Activated CD4-positive, alpha-beta memory T cell treated with anti-CD3 and anti-CD28 coated beads, Interleukin-2, amount 10 ng/mL, durations not matched to agents 7 days and 5 days (primary cell): ENCODE data around the gene NUDT5. TPM values are rescaled to one million over a fixed set of nuclear protein-coding genes. Genes with fewer than 3 reads are reported as not detected.
"Not testable (repeated sequence)": the region's sequence is repeated elsewhere in the genome, so short reads cannot be mapped to it uniquely, and the experiment has no call there.

Experiments used
- CTCF ChIA-PET: fragments of 350-600 bp; sonication (Branson Sonifier 250); formaldehyde crosslinking; loops from one replicate; lab custom pipeline; 2021; ENCODE audit warnings: antibody characterized with exemption, inconsistent platforms; lab: Charles Lee
- POLR2A ChIA-PET: fragments of 350-600 bp; sonication (Branson Sonifier 250); formaldehyde crosslinking; loops from one replicate; lab custom pipeline; 2021; ENCODE audit warnings: antibody characterized with exemption; lab: Charles Lee
- DNase-seq: peaks from one replicate; pipeline ENCODE4 v3.0.0-alpha.2; 2020
- H3K27ac Mint-ChIP-seq: one replicate; pipeline ENCODE4 v1.8.0; 2021; ENCODE audit warnings: mild to moderate bottlenecking, mixed read lengths
- H3K27me3 Mint-ChIP-seq: one replicate; pipeline ENCODE4 v1.8.0; 2021; ENCODE audit warnings: mixed read lengths
- H3K36me3 Mint-ChIP-seq: one replicate; pipeline ENCODE4 v1.8.0; 2021; ENCODE audit warnings: low read depth, mixed read lengths
- H3K4me1 Mint-ChIP-seq: one replicate; pipeline ENCODE4 v1.8.0; 2021; ENCODE audit warnings: mixed read lengths
- H3K4me3 Mint-ChIP-seq: one replicate; pipeline ENCODE4 v1.8.0; 2021; ENCODE audit warnings: mild to moderate bottlenecking, mixed read lengths
- H3K9me3 Mint-ChIP-seq: one replicate; pipeline ENCODE4 v1.8.0; 2021; ENCODE audit warnings: mixed read lengths
- total RNA-seq, 2 experiments: library from RNA; stranded (reverse); gene quantifications; one replicate each; pipeline ENCODE4 v1.2.3, GENCODE V29; 2021

Gene NUDT5
- 10 to 100 TPM; 91.6 to 91.7 TPM for total RNA-seq

GRCh38 chr10:12195603-12196506 lies at the start of gene NUDT5, which contains the start of gene CDC123:
Gene NUDT5 (minus strand): TSS chr10:12195891. CDS start chr10:12186291, 9,600 bp downstream.
Gene CDC123 (plus strand): TSS chr10:12196188. CDS start chr10:12196246, 58 bp downstream.
- H3K36me3 Mint-ChIP-seq, result peaks cover 51% of the 10 kb centered on the region
- CTCF ChIA-PET, result interaction anchor here (0.6 to 1.8 kb wide), 10 partner anchors 14 to 461 kb away, joined by 3 to 16 read pairs (median 4); partner anchors contain the start of gene UPF2
- peak within 1 kb of the TSS; percentile 99 for H3K27ac Mint-ChIP-seq
- H3K27me3 Mint-ChIP-seq, result no peaks in the 10 kb centered on the region
- H3K4me1 Mint-ChIP-seq, result peaks cover 64% of the 10 kb centered on the region
- POLR2A ChIA-PET, result interaction anchor here (0.6 to 3.1 kb wide), 23 partner anchors 9 to 514 kb away, joined by 3 to 52 read pairs (median 5); partner anchors contain the start of genes DHTKD1 and UPF2
- H3K9me3 Mint-ChIP-seq, result no peaks in the 10 kb centered on the region
- peak within 1 kb of the TSS; percentile 89 for H3K4me3 Mint-ChIP-seq
- peak; percentile 90 for DNase-seq

GRCh38 chr10:12243864-12244620 lies 48.4 kb upstream of the NUDT5 start:
- H3K27ac Mint-ChIP-seq, result peak overlapping the region; percentile 6
- no peak for DNase-seq
- no peak overlapping the region for H3K4me3 Mint-ChIP-seq
- no peaks in the 10 kb centered on the region for H3K9me3 Mint-ChIP-seq
- POLR2A ChIA-PET, result no interaction called here
- peaks cover 56% of the 10 kb centered on the region for H3K36me3 Mint-ChIP-seq
- H3K4me1 Mint-ChIP-seq, result peaks cover 30% of the 10 kb centered on the region
- CTCF ChIA-PET, result interaction anchor here (0.6 to 0.7 kb wide), 3 partner anchors 66 to 341 kb away, joined by 3 to 4 read pairs (median 3); no protein-coding TSS in a partner anchor
- no peaks in the 10 kb centered on the region for H3K27me3 Mint-ChIP-seq

- Mint-ChIP-seq H3K4me3 (no peak overlapping the region), H3K36me3 (peaks cover 67% of the 10 kb centered on the region)
Measured at GRCh38 chr10:12241810-12242529, 46.3 kb upstream of the NUDT5 start.

GRCh38 chr10:12238821-12239220 lies 43.1 kb upstream of the NUDT5 start:
- H3K36me3 Mint-ChIP-seq, result peaks cover 69% of the 10 kb centered on the region
- H3K27me3 Mint-ChIP-seq, result no peaks in the 10 kb centered on the region
- no peak overlapping the region for H3K4me3 Mint-ChIP-seq
- H3K27ac Mint-ChIP-seq, result no peak overlapping the region
- peaks cover 27% of the 10 kb centered on the region for H3K4me1 Mint-ChIP-seq
- no peaks in the 10 kb centered on the region for H3K9me3 Mint-ChIP-seq
- ChIA-PET CTCF (interaction anchor here (0.7 kb wide), 1 partner anchor 24 kb away, joined by 3 read pairs; no protein-coding TSS in a partner anchor), POLR2A (no interaction called here)
- DNase-seq, result no peak

More at GRCh38 chr10:12241810-12242529, 46.3 kb upstream of the NUDT5 start:
- no peaks in the 10 kb centered on the region for H3K27me3 Mint-ChIP-seq
- CTCF ChIA-PET, result interaction anchor here (1.2 to 1.4 kb wide), 2 partner anchors 27 to 414 kb away, joined by 3 to 4 read pairs; no protein-coding TSS in a partner anchor
- no peaks in the 10 kb centered on the region for H3K9me3 Mint-ChIP-seq
- peak overlapping the region; percentile 44 for H3K27ac Mint-ChIP-seq
- DNase-seq, result peak; percentile 19
- POLR2A ChIA-PET, result no interaction called here
- H3K4me1 Mint-ChIP-seq, result peaks cover 30% of the 10 kb centered on the region

- ChIA-PET CTCF (interaction anchor here (1.6 kb wide), 1 partner anchor 23 kb away, joined by 4 read pairs; no protein-coding TSS in a partner anchor), POLR2A (no interaction called here)
- Mint-ChIP-seq H3K27ac (no peak overlapping the region), H3K27me3 (no peaks in the 10 kb centered on the region), H3K4me1 (peaks cover 22% of the 10 kb centered on the region), H3K4me3 (no peak overlapping the region), H3K36me3 (peaks cover 71% of the 10 kb centered on the region), H3K9me3 (no peaks in the 10 kb centered on the region)
- no peak for DNase-seq
Measured at GRCh38 chr10:12237265-12238220, 41.9 kb upstream of the NUDT5 start.

DNA sequence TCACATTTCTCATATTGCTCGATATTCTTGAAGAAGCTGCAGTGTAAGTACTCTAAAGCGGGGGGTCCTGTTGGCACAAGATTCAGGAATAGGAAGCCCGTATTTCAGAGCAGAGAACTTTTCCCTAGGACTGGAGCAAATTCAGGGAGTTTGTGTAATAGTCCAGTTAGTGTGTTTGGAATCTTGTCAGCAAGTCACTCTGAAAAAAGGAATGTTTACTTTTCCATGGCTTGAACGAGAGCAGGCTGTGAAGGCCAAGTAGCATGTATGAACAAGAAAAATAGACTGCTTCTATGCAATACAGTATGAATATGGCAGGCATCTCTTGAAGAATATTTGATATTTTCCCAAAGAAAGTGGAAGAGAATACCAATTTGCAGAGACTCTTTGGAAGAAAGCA lies 40.1 kb upstream of the NUDT5 start:
- no peak overlapping the region for H3K27ac Mint-ChIP-seq
- H3K4me1 Mint-ChIP-seq, result peaks cover 6% of the 10 kb centered on the region
- H3K36me3 Mint-ChIP-seq, result peaks cover 63% of the 10 kb centered on the region
- DNase-seq, result no peak
- H3K4me3 Mint-ChIP-seq, result no peak overlapping the region
- H3K9me3 Mint-ChIP-seq, result no peaks in the 10 kb centered on the region
- CTCF ChIA-PET, result no interaction called here
- H3K27me3 Mint-ChIP-seq, result no peaks in the 10 kb centered on the region
- POLR2A ChIA-PET, result no interaction called here

DNA sequence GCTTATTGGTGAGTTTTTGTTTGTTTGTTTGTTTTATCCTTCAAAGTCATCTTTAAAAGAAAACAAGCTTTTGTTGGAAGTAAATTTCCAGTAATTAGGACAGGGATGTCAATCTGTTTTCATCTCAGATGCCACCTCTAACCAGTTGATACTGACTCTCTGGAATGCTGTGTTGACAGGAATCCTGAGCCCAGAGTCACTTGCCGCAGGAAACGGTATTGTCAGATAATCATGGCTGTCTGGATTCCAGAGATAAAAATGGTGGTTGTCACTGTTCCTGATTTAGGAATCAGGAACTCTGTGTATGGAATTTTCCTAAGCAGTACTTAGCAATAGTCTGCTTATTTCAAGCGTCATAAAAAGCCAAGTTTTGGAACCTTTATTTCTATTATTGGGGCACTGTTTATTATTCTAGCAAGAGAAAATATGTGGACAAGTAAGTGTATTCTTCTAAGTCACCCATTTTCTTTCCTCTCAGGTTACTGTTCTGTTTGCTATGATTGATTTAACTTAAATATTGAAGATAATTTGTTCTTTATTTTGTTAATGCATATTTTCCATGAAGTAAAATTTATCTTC lies 39.5 kb upstream of the NUDT5 start:
- ChIA-PET POLR2A (no interaction called here), CTCF (interaction anchor here (0.7 to 1.1 kb wide), 2 partner anchors 20 to 667 kb away, joined by 3 read pairs; no protein-coding TSS in a partner anchor)
- no peaks in the 10 kb centered on the region for H3K9me3 Mint-ChIP-seq
- no peak for DNase-seq
- no peaks in the 10 kb centered on the region for H3K27me3 Mint-ChIP-seq
- no peak overlapping the region for H3K4me3 Mint-ChIP-seq
- H3K4me1 Mint-ChIP-seq, result peaks cover 2% of the 10 kb centered on the region
- H3K27ac Mint-ChIP-seq, result no peak overlapping the region
- H3K36me3 Mint-ChIP-seq, result peaks cover 62% of the 10 kb centered on the region

GRCh38 chr10:12234687-12235086 lies 39.0 kb upstream of the NUDT5 start:
- H3K4me1 Mint-ChIP-seq, H3K27me3 Mint-ChIP-seq, H3K9me3 Mint-ChIP-seq, DNase-seq, H3K4me3 Mint-ChIP-seq, H3K27ac Mint-ChIP-seq, POLR2A ChIA-PET: not testable (repeated sequence)
- H3K36me3 Mint-ChIP-seq, result peaks cover 64% of the 10 kb centered on the region
- CTCF ChIA-PET, result interaction anchor here (0.7 to 1.1 kb wide), 2 partner anchors 20 to 667 kb away, joined by 3 read pairs; no protein-coding TSS in a partner anchor

- Mint-ChIP-seq H3K4me3 (no peak overlapping the region), H3K4me1 (no peaks in the 10 kb centered on the region), H3K9me3 (no peaks in the 10 kb centered on the region), H3K27me3 (no peaks in the 10 kb centered on the region), H3K27ac (no peak overlapping the region), H3K36me3 (peaks cover 69% of the 10 kb centered on the region)
- ChIA-PET CTCF (interaction anchor here (1.2 to 1.6 kb wide), 3 partner anchors 13 to 483 kb away, joined by 3 to 5 read pairs (median 3); no protein-coding TSS in a partner anchor), POLR2A (no interaction called here)
- no peak for DNase-seq
Measured at GRCh38 chr10:12228851-12229250, 33.2 kb upstream of the NUDT5 start.

GRCh38 chr10:12226438-12226837 lies 30.7 kb upstream of the NUDT5 start:
- POLR2A ChIA-PET, H3K9me3 Mint-ChIP-seq, DNase-seq, H3K4me1 Mint-ChIP-seq, H3K27ac Mint-ChIP-seq, CTCF ChIA-PET, H3K27me3 Mint-ChIP-seq, H3K4me3 Mint-ChIP-seq: not testable (repeated sequence)
- peaks cover 66% of the 10 kb centered on the region for H3K36me3 Mint-ChIP-seq

GRCh38 chr10:12225444-12225843 lies 29.8 kb upstream of the NUDT5 start:
- Mint-ChIP-seq H3K27ac (no peak overlapping the region), H3K36me3 (peaks cover 68% of the 10 kb centered on the region), H3K9me3 (no peaks in the 10 kb centered on the region), H3K4me3 (no peak overlapping the region), H3K4me1 (peaks cover 2% of the 10 kb centered on the region), H3K27me3 (no peaks in the 10 kb centered on the region)
- CTCF ChIA-PET, result interaction anchor here (1.3 to 2.3 kb wide), 2 partner anchors 10 to 937 kb away, joined by 3 to 14 read pairs; no protein-coding TSS in a partner anchor
- DNase-seq, result no peak
- POLR2A ChIA-PET, result no interaction called here
